Central memory CD8-positive, alpha-beta T cell (primary cell): ENCODE measurements around the gene BCHE.
"Not testable (repeated sequence)": the region's sequence is repeated elsewhere in the genome, so short reads cannot be mapped to it uniquely, and the experiment has no call there.

Experiments used
- ATAC-seq: fragments of 150-1000 bp; cut with Tn5 transposase; replicated peaks from 2 replicates; pipeline ENCODE4 v1.10.0; 2022; ENCODE audit warnings: mild to moderate bottlenecking, moderate FRiP score, moderate number of reproducible peaks; ENCODE audit not compliant: poor library complexity, severe bottlenecking; ENCODE audit errors: extremely low read depth
- DNase-seq, 2 donors: peaks; one replicate each; pipeline ENCODE4 v3.0.0; 2021; ENCODE audit warnings: low spot score in 2 of 2
- H3K27ac Mint-ChIP-seq: one replicate; pipeline ENCODE4 v1.8.0; 2022; ENCODE audit warnings: low read depth, mild to moderate bottlenecking, moderate library complexity, mixed read lengths
- H3K27me3 Mint-ChIP-seq: one replicate; pipeline ENCODE4 v1.8.0; 2022; ENCODE audit warnings: mixed read lengths
- H3K36me3 Mint-ChIP-seq: one replicate; pipeline ENCODE4 v1.8.0; 2022; ENCODE audit warnings: mild to moderate bottlenecking, moderate library complexity, mixed read lengths; ENCODE audit not compliant: insufficient read depth
- H3K4me1 Mint-ChIP-seq: one replicate; pipeline ENCODE4 v1.8.0; 2022; ENCODE audit warnings: mixed read lengths
- H3K4me3 Mint-ChIP-seq: one replicate; pipeline ENCODE4 v1.8.0; 2022; ENCODE audit warnings: mild to moderate bottlenecking, moderate library complexity, mixed read lengths
- H3K9me3 Mint-ChIP-seq: one replicate; pipeline ENCODE4 v1.8.0; 2022; ENCODE audit warnings: mixed read lengths

Gene BCHE

DNA sequence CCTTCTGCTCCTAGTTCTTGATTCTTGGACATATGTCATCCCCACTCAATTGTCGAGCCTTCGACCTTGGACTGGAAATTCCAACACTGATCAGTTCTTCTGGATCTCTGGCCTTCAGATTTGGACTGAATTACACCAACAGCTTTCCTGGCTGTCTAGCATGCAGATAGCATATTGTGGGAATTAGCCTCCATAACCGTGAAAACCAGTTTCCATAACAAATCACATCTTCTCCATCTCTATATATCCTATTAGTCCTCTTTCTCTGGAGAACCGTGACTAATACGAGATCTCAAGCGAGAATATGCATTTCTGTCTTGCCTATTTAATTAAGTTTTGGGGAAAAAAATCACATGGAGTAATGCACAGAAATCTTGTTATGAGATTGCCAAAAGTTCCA lies 8.8 kb upstream of the BCHE start:
- DNase-seq: no peak
- Mint-ChIP-seq H3K9me3 (peaks cover 5% of the 10 kb centered on the region), H3K36me3 (no peaks in the 10 kb centered on the region), H3K27ac (no peak overlapping the region), H3K4me1 (no peaks in the 10 kb centered on the region), H3K4me3 (no peak overlapping the region), H3K27me3 (no peaks in the 10 kb centered on the region)
- no peak for ATAC-seq

DNA sequence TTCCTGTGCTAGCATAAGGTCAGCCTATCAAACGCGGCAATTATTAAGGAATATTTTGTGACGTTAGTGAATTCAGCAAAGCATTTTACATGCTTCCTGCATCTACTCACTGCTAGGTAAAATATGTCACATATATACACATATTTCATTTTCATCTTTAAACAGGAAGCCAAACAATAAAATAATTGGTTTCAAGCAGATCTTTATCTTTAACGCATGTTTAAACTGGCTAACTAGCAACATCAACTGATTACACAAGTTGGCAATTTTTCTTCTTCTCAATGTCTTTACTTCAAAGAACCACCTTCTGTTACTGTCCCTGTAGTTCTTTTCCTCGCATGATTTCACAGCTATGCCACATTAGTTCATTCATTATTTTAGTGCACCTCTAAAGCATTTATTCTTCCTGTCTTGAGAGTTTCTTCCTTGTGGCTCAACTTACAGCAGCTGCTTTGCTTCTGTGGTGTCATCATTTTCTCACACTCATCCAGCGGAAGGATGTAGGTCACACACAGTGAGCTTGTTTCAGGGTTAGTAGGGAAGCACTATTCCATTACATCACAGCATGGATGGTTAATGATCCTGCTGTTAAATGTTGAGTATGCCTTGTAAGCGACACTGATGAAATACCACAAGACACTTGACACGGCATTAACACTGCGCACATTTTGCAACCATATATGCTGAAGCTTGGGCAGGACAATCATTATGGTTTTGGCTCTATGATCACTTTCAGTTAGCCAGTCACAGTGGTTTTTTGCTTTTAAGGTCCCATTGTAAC lies 2.3 kb upstream of the BCHE start:
- DNase-seq (no peak), ATAC-seq (no peak)
- H3K4me3 Mint-ChIP-seq: no peak overlapping the region
- no peaks in the 10 kb centered on the region for H3K36me3 Mint-ChIP-seq
- no peak overlapping the region for H3K27ac Mint-ChIP-seq
- H3K9me3 Mint-ChIP-seq: peaks cover 6% of the 10 kb centered on the region
- H3K4me1 Mint-ChIP-seq: no peaks in the 10 kb centered on the region
- no peaks in the 10 kb centered on the region for H3K27me3 Mint-ChIP-seq

DNA sequence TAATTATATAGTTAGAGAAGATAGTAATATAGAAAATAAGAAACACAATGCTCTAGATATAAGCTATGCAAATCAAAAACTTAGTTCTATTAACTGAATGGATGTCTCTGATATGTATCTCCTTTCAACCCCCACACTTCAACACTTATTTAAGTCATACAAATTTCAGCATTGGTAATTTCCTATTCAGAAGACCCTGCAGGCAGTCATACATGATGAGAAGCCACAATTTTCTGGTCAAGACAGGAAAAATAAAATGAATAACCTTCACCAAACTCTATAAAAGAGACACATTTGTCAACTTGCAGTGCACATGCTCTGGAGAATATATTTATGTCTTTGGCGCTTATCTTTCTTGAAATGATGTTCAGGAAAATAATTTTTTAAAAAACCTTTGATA lies 578 bp upstream of the BCHE start:
- H3K27ac Mint-ChIP-seq: no peak overlapping the region
- H3K4me3 Mint-ChIP-seq: no peak overlapping the region
- H3K4me1 Mint-ChIP-seq: no peaks in the 10 kb centered on the region
- peaks cover 6% of the 10 kb centered on the region for H3K9me3 Mint-ChIP-seq
- no peak for DNase-seq
- H3K36me3 Mint-ChIP-seq: no peaks in the 10 kb centered on the region
- ATAC-seq: no peak
- no peaks in the 10 kb centered on the region for H3K27me3 Mint-ChIP-seq

DNA sequence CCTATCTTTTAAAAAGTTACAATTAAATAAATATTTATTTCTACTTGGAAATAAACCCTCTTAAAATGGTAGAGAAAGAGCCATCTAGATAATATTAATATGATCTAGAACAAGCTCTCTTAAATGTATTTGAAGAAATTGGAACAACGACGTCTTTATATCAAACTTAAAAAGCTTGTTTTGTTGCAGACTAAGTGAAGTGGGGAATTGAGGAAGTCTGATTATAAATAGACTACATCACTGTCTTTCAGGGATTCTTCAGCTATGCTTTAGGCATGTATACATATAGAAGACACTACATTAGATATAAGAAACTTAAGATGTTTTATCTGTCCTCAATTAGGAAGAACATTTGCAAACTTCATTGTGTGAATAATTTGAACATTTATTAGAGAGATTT lies 1.8 kb downstream of the BCHE start:
- H3K9me3 Mint-ChIP-seq: peaks cover 6% of the 10 kb centered on the region
- no peaks in the 10 kb centered on the region for H3K27me3 Mint-ChIP-seq
- no peaks in the 10 kb centered on the region for H3K36me3 Mint-ChIP-seq
- H3K4me1 Mint-ChIP-seq: no peaks in the 10 kb centered on the region
- ATAC-seq: no peak
- no peak overlapping the region for H3K4me3 Mint-ChIP-seq
- H3K27ac Mint-ChIP-seq: no peak overlapping the region
- no peak for DNase-seq

DNA sequence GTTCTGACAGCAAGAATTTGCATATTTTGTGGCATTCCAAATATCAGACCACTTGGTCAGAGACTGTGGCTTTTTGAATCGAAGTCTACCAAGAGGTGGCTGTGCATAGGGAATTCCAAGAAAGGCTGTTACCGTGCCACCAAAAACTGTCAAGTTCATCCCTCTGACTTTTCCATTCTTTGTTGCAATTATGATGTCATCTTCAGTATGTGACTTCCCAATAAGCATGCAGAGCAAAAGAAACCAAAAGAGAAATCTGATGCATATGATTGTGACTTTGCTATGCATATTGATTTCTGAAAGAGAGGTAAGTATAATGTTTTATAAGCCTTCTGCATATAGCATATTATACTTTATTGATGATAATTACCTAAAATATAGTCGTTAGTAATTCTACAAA lies 6.5 kb downstream of the BCHE start:
- ATAC-seq (no peak), DNase-seq (no peak)

DNA sequence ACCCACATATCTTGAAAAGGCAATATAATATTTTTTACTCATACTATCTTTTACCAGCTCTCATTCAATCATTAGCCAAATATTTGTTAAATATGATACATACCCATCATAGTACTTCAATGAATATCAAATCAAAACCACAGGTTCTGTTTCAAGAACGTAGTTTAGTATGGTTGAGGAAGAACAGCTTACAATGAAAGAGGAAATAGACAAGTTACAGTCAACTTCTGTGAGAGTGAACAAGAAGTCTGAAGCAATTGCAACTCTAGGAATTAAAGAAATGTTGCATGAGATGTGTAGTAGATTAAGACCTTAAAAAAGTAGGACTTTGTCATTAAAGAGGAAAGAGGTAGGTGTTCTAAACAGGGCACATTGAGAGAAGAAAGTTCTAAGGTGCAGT lies 9.3 kb downstream of the BCHE start:
- no peak overlapping the region for H3K4me3 Mint-ChIP-seq
- H3K27ac Mint-ChIP-seq: no peak overlapping the region
- H3K4me1 Mint-ChIP-seq: no peaks in the 10 kb centered on the region
- no peaks in the 10 kb centered on the region for H3K36me3 Mint-ChIP-seq
- H3K9me3 Mint-ChIP-seq: peaks cover 5% of the 10 kb centered on the region
- no peaks in the 10 kb centered on the region for H3K27me3 Mint-ChIP-seq
- no peak for ATAC-seq
- DNase-seq: no peak

More for the DNA sequence above, 6.5 kb downstream of the BCHE start:
- no peaks in the 10 kb centered on the region for H3K4me1 Mint-ChIP-seq
- H3K4me3 Mint-ChIP-seq: no peak overlapping the region
- no peaks in the 10 kb centered on the region for H3K36me3 Mint-ChIP-seq
- H3K27ac Mint-ChIP-seq: no peak overlapping the region
- peaks cover 5% of the 10 kb centered on the region for H3K9me3 Mint-ChIP-seq
- no peaks in the 10 kb centered on the region for H3K27me3 Mint-ChIP-seq

DNA sequence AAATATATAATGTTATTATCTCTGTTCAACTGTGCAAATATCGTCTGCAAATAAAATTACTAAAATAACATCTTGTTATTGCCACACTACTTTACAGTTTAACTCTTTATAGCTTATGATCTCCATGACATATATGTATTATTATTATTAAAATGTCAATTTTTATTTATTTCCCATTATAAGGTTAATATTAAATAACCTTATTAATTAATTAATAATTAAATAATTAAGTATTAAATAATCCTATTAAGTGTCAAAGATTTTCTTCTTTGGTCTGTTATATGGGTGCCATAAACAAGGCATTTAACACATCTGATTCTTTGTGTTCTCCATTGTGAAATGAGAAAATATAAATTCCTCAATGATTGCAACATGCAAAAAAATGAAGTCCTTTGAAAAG lies 10.0 kb downstream of the BCHE start:
- Mint-ChIP-seq H3K9me3 (peaks cover 11% of the 10 kb centered on the region), H3K4me1 (no peaks in the 10 kb centered on the region), H3K4me3 (no peak overlapping the region), H3K36me3 (no peaks in the 10 kb centered on the region), H3K27ac (no peak overlapping the region), H3K27me3 (no peaks in the 10 kb centered on the region)
- no peak for DNase-seq
- no peak for ATAC-seq

DNA sequence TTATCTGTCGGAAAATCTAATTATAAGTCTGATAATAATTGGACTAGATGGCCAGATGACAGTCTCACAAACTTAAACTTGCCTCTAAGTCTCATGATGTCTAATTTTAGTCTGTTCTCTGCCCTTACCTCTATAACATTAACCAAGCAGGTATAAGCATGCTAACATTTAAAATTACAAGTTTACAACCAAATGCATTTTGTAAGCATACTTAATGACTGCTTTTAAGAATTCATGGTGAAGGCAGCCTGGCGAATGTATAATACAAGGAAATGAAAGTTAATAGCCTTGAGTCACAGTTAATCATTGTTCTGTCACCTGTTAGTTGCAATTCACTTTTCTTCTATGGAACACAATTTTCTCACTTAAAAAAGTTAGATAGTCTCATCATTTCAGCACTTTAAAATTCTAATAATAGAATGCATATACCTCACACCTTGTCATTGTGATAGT lies 16.5 kb downstream of the BCHE start:
- H3K4me3 Mint-ChIP-seq: no peak overlapping the region
- peaks cover 23% of the 10 kb centered on the region for H3K9me3 Mint-ChIP-seq

DNA sequence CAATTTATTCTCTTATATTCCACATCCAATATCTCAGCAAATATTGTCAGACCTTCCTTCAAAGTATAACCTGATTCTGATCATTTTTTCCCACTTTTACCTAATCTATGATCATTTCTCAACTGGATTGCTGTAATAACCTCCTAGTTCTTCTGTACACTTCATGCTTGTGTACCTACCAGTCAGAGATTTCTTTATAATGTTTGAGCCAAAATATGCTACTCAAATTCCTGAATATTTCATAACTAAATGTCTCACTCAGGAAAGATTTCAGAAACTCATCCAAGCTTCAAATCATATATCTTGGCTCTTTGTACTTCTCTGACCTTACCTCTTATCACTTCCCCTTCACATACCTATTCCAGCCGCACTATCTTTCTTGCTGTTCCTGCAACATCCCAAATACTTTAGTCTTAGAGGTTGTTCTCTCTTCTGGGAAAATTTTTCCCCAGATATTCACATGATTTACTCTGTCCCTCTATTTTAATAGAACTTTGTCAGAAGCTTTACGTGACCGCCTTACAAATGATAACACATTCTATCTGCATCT lies 20.0 kb downstream of the BCHE start:
- no peaks in the 10 kb centered on the region for H3K36me3 Mint-ChIP-seq
- no peaks in the 10 kb centered on the region for H3K4me1 Mint-ChIP-seq
- H3K27me3 Mint-ChIP-seq: no peaks in the 10 kb centered on the region
- H3K9me3 Mint-ChIP-seq: peaks cover 18% of the 10 kb centered on the region
- H3K4me3 Mint-ChIP-seq: no peak overlapping the region
- ATAC-seq (no peak), DNase-seq (no peak)
- no peak overlapping the region for H3K27ac Mint-ChIP-seq

More for the DNA sequence above, 16.5 kb downstream of the BCHE start:
- ATAC-seq: no peak
- no peak for DNase-seq
- Mint-ChIP-seq H3K27ac (no peak overlapping the region), H3K27me3 (no peaks in the 10 kb centered on the region), H3K4me1 (no peaks in the 10 kb centered on the region), H3K36me3 (no peaks in the 10 kb centered on the region)

DNA sequence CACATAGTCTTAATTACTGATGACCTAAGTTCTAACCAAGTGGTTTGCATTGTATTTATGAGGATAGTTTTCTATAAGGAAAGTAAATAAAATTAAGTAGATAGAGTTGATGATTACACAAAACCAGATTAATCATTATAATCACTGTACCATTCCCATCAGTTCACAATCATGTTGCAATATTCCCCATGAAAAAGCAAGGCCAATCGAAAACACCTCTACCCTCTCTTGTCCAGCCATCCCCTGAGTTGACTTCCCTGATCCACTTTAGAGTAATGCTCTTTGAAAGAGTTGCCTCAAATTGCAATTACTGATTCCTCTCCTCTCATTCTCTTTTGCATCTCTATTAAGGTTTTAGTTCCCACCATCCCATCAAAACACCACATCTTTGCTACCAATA lies 21.0 kb downstream of the BCHE start:
- Mint-ChIP-seq H3K4me3 (no peak overlapping the region), H3K36me3 (no peaks in the 10 kb centered on the region), H3K27ac (no peak overlapping the region), H3K4me1 (no peaks in the 10 kb centered on the region), H3K27me3 (no peaks in the 10 kb centered on the region), H3K9me3 (peaks cover 17% of the 10 kb centered on the region)
- DNase-seq (no peak), ATAC-seq (no peak)

DNA sequence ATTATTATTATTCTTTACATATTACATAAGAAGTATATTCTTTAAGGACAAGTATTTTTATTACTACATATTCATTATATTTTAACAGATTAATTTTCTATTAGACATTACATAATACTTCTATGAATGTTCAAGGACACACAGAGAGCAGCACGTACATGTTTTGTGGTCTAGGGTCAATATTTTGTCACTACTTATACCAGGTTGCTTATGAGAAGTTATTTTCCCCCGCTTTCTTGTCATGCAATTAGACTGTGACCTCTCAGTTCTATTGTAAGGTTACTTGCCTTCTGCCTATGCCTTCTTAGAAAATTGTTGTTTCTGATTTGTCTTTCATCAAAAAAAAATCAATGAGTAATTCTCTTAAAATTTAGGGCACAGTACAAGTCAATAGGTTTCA lies 21.5 kb downstream of the BCHE start:
- no peak overlapping the region for H3K27ac Mint-ChIP-seq
- no peaks in the 10 kb centered on the region for H3K27me3 Mint-ChIP-seq
- H3K36me3 Mint-ChIP-seq: no peaks in the 10 kb centered on the region
- H3K9me3 Mint-ChIP-seq: peaks cover 17% of the 10 kb centered on the region
- H3K4me1 Mint-ChIP-seq: no peaks in the 10 kb centered on the region
- DNase-seq (no peak), ATAC-seq (no peak)
- no peak overlapping the region for H3K4me3 Mint-ChIP-seq

DNA sequence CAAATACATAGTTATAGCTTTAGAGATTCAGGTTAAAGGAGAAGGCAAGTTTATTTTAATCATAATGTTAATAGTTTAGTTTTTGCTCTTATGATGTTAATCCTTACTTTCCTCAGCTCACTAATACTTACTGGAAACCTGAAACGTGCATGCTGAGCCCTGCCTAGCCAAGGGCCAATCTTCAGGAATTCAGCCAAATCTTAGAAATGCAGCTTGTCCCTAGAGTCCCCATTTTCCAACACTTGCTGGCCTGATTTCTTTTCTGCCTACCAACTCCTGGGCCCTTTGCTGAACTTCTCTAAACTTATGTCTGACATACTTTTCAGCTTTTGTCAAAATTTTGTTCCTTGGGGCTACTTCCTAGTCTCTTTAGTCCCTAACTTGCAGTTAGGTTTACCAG lies 22.8 kb downstream of the BCHE start:
- Mint-ChIP-seq H3K36me3 (no peaks in the 10 kb centered on the region), H3K27me3 (no peaks in the 10 kb centered on the region), H3K27ac (no peak overlapping the region), H3K9me3 (peaks cover 17% of the 10 kb centered on the region), H3K4me1 (no peaks in the 10 kb centered on the region), H3K4me3 (no peak overlapping the region)
- ATAC-seq (no peak), DNase-seq (no peak)

DNA sequence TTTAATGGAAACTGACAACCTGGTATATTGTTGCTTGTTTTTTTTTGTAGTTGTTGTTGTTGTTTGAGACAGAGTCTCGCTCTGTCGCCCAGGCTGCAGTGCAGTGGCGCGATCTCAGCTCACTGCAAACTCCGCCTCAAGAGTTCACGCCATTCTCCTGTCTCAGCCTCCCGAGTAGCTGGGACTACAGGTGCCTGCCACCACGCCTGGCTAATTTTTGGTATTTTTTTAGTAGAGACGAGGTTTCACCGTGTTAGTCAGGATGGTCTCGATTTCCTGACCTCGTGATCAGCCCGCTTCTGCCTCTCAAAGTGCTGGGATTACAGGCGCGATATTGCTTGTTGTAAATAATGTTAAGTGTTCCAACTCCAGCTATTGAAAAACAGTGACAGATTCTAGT lies 29.3 kb downstream of the BCHE start:
- H3K4me1 Mint-ChIP-seq, H3K27ac Mint-ChIP-seq, H3K36me3 Mint-ChIP-seq, ATAC-seq, H3K4me3 Mint-ChIP-seq, H3K9me3 Mint-ChIP-seq, DNase-seq, H3K27me3 Mint-ChIP-seq: not testable (repeated sequence)
